MM.1S (cell line): ENCODE results near the gene PCGF3.

Experiments used
- EZH2phosphoT487 ChIP-seq: fragments of 300-600 bp; sonication (generic); IDR thresholded peaks from 2 replicates; pipeline ENCODE4 v1.6.1; 2018; ENCODE audit warnings: antibody characterized with exemption, low read length
- TF ChIP-seq, protein P1 (sequence below): fragments of 300-600 bp; sonication (generic); IDR thresholded peaks from 2 replicates; pipeline ENCODE4 v1.5.1; 2016; ENCODE audit warnings: antibody characterized with exemption, low read length, mixed read lengths

DNA sequence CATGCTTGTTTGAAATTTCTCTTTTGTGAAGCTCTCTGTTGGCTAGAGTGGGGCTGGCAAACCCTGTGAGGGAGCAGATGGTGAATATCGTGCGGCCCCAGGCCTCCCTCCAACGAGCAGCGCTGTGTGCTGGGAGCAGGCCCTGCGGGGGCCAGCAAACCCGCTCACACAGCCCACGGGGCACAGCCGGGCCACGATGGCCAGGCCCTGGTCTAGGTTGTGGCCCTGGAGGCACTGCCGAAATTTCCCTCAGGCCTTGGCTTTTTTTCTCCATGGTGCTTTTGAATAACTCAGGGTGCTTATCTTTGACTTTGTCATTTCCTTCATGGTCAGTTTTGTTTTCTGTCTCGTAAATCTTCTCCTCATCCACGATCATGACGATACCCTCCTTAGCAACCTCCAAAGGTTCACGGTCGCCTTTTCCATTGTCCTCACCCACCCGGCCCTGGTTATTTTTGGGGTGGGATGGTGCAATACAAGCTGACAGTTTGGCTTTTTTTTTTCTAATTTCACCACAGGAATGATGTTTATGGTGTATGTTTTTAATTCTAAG is 20.7 kb downstream of the PCGF3 start:
- TF ChIP-seq EZH2phosphoT487, result no peak
- TF ChIP-seq, protein P1, sequence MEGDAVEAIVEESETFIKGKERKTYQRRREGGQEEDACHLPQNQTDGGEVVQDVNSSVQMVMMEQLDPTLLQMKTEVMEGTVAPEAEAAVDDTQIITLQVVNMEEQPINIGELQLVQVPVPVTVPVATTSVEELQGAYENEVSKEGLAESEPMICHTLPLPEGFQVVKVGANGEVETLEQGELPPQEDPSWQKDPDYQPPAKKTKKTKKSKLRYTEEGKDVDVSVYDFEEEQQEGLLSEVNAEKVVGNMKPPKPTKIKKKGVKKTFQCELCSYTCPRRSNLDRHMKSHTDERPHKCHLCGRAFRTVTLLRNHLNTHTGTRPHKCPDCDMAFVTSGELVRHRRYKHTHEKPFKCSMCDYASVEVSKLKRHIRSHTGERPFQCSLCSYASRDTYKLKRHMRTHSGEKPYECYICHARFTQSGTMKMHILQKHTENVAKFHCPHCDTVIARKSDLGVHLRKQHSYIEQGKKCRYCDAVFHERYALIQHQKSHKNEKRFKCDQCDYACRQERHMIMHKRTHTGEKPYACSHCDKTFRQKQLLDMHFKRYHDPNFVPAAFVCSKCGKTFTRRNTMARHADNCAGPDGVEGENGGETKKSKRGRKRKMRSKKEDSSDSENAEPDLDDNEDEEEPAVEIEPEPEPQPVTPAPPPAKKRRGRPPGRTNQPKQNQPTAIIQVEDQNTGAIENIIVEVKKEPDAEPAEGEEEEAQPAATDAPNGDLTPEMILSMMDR, result no peak
